ENCODE measurements around the gene PODN.

- TF ChIP-seq CTCF (IDR thresholded peaks at IDR 0.05), result no peak
- TF ChIP-seq POLR2A (IDR thresholded peaks at IDR 0.05), result no peak
Observed at GRCh38 chr1:53087332-53088285, 25.6 kb downstream of the PODN start.

Data from body of pancreas (tissue), 4 donors.